Measurements from ENCODE around the gene KIFAP3.

DNA sequence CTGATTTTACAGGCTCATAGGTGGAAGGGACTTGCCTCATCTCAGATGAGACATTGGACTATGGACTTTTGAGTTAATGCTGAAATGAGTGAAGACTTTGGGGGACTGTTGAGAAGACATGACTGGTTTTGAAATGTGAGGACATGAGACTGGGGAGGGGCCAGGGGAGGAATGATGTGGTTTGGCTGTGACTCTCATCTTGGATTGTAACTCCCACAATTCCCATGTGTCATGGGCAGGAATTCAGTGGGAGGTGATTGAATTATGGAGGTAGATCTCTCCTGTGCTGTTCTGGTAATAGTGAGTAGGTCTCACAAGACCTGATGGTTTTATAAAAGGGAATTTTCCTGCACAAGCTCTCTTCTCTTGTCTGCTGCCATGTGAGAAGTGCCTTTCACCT is 201.6 kb downstream of the KIFAP3 start:
- TF ChIP-seq POLR2AphosphoS5 (IDR thresholded peaks at IDR 0.05; ENCODE audit: borderline replicate concordance, low read depth, low read length) (no peak), EZH2 (IDR thresholded peaks at IDR 0.05) (no peak)
